22Rv1 (cell line): ENCODE results near the gene USP12.

Source experiments
- H3K27ac ChIP-seq: fragments of 450-650 bp; 2 replicates; pipeline ENCODE4 v1.5.1; 2017
- ZFX ChIP-seq: fragments of 450-650 bp; IDR thresholded peaks from 2 replicates; pipeline ENCODE4 v1.6.1; 2017; ENCODE audit warnings: antibody characterized with exemption, borderline replicate concordance
- TF ChIP-seq, protein P1 (sequence below): fragments of 450-650 bp; IDR thresholded peaks from 2 replicates; pipeline ENCODE4 v1.5.1; 2017; ENCODE audit warnings: mild to moderate bottlenecking

Gene USP12

DNA sequence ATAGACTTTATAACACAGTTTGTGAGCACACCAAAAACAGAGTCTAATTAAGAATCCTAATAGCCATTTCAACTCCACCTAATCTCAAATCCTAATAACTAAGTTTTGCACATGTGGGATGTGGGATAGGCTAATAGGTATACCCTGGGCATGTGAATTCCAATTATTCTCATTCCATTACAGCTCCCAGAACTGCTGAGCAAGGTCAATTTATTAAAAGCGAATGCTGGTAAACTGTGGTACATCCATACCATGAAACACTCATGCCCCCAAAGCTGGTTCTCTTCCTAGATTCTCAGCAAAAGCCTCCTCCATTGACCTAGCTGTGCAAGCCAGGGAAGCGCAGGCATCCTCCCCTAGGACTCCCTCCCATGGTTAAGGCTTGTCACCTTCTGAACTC lies 113.8 kb downstream of the USP12 start:
- TF ChIP-seq, protein P1, sequence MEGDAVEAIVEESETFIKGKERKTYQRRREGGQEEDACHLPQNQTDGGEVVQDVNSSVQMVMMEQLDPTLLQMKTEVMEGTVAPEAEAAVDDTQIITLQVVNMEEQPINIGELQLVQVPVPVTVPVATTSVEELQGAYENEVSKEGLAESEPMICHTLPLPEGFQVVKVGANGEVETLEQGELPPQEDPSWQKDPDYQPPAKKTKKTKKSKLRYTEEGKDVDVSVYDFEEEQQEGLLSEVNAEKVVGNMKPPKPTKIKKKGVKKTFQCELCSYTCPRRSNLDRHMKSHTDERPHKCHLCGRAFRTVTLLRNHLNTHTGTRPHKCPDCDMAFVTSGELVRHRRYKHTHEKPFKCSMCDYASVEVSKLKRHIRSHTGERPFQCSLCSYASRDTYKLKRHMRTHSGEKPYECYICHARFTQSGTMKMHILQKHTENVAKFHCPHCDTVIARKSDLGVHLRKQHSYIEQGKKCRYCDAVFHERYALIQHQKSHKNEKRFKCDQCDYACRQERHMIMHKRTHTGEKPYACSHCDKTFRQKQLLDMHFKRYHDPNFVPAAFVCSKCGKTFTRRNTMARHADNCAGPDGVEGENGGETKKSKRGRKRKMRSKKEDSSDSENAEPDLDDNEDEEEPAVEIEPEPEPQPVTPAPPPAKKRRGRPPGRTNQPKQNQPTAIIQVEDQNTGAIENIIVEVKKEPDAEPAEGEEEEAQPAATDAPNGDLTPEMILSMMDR: no peak
- TF ChIP-seq ZFX: no peak

DNA sequence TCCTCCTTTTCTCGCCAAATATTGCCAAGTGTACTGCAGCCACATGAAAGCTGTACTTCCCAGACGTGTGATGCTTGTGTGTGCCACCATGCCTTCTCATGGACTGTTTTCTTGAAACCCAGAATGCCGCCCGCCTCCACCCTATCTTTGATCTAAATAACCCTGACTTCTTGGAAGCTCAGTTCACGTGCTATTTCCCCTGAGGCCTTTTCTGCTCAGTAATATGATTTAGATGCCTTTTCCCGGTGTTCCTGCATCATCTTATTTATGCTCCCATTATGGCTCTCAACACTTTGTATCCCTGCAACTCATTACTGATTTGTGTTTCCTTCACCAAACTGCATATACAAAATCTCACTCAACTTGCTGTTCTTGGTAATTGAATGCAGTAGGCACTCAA lies 116.1 kb downstream of the USP12 start:
- no peak overlapping the region for H3K27ac ChIP-seq
- TF ChIP-seq, protein P1: no peak
- no peak for TF ChIP-seq ZFX

More for the DNA sequence above, 113.8 kb downstream of the USP12 start:
- H3K27ac ChIP-seq: no peak overlapping the region

DNA sequence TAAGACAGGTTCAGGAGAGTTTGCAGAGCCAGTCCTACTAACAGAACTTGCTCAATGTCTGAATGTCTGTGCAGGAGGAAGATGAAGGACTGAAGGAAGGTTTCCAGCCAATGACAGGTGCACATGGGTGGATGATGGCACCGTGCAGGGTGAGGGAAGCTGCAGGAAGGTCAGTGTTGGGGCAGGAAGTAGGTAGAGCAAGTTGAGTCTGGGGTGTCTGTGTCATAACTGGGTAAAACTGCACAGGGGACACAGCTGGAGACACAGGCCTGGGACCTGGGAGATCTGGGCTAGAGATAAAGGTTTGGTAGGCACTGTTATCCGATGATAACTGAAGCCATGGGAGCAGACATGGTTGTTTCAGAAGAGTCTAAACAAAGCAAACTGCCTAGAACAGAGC lies 116.9 kb downstream of the USP12 start:
- no peak overlapping the region for H3K27ac ChIP-seq
- TF ChIP-seq, protein P1: no peak
- TF ChIP-seq ZFX: no peak

DNA sequence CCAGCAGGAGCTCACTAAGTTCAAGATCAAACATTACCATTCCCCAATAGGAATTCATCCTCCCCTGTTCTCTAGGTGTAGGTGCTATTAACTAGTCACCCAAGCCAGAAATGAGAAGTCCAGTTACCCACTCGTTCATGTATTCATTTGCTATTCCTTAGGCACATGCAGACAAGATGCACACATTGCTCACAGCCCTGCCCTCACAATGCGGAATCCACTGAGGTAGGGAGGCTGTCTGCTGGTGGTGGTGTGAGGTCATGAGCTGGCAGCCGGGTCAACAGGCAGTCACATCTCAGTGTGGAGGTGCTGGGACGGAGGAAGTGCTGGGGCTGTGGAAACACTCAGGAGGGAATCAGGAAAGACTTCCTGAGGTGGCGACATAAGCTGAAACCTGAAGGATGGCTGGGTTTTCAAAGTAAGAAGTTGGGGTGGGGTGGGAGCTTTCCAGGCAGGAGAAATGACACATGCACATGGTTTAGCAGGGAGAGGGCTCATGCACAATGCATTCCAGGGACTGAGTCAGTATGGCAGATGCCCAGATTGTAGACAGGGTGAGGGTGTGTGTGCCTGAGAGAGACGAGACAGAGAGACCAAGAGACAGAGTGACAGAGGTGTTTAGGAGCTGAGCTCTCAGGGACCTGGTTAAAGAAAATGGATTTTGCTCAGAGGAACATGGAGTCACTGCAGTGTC lies 117.6 kb downstream of the USP12 start:
- TF ChIP-seq, protein P1: no peak
- no peak for TF ChIP-seq ZFX

DNA sequence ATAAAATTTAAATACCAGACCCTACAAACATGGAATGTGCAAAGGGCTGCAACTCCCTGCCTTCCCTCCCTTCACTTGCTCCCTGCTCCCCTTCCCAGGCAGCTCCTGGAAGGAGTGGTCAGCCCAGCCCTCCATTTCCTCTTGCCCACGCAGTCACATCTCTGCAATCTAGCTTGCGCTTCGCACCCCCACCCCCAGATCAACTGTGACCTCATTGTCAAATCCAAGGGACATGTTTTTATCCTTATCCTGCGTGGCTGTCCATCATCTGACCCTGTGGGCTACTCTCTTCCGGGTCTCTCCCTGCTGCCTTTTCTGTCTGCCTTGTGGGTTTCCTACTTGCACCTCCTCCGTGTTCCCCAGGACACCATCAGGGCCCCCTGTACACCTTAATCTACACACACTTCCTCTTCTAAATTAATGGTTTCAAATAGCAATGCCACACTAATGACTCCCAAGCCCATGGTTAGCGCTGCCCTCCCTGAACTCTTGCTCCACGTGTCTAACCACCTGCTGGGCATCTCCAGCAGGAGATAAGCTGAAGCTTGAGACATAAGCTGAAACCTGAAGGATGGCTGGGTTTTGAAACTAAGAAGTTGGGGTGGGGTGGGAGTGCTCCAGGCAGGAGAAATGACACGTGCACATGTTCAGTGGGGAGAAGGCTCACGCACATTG lies 118.3 kb downstream of the USP12 start:
- H3K27ac ChIP-seq: no peak overlapping the region
- TF ChIP-seq ZFX: no peak
- TF ChIP-seq, protein P1: no peak

More for the DNA sequence above, 117.6 kb downstream of the USP12 start:
- H3K27ac ChIP-seq: no peak overlapping the region

DNA sequence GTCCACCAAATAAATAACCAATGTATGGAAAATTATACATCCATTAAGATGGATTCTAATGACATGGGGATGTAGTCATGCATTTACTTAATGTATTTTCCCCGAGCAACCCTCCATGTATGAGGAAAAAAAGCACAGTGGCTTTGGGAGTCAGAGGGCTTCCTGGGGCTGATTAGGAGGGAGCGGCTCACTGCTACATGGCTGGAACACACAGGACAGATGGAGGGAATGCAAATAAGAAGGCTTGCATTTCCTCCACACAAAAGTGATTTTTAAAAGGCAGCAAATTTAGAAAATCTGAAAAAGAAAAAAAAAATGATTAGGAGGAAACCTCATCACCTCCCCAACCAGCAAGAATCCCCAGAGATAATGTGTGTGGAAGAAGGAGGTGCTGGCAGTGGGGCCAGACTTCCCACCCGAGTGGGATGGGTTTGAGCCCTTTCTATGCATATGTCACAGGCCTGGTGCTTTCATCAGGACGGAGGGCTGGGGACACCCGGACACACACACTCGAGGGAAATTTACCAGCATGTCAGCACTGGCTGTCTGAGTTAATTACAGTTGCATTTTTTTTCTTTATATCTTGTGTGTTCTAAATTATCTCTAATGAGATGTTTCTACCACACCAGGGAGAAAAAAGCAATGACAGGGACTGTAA lies 118.9 kb downstream of the USP12 start:
- no peak overlapping the region for H3K27ac ChIP-seq
- no peak for TF ChIP-seq ZFX
- TF ChIP-seq, protein P1: no peak

DNA sequence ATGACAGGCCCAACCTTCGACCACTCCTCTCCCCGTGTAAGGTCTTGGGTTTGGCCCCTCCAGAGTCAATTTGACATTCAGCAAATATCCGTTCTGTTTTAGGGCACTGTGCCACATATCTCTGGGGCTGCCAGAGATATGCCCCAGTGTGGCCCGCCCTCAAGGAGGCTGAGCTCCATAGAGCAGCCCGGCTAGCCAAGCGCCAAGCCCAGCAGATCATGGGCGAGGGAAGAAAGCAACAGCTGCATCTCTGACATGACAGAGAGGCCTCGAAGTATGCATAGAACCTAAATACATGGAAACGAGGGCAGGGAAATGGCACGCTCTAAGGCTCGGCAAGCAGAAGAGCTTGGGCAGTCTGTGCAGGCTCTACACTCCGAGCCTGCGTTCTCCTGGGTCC lies 124.5 kb downstream of the USP12 start:
- TF ChIP-seq, protein P1: no peak
- TF ChIP-seq ZFX: no peak
- H3K27ac ChIP-seq: no peak overlapping the region
